ENCODE results near the gene SMC1B.

DNA sequence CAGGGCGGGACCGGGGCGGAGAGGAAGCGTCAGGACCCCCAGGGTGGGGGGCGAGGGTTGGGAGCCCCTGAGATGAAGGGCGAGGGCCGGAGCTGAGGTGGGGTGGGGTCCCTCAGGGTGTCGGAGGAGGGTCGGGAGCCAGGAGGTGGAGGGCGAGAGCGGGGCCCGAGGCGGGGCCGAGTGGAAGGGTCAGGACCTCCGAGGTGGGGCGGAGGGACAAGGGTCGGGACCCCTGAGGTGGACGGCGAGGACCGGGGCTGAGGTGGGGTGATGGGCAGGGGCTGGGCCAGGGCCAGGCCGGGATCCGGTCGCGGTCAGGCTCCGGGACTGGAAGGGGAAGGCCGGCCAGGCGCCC, 409 bp downstream of the SMC1B start:
- TF ChIP-seq POLR2A (IDR thresholded peaks at IDR 0.05) = no peak
- TF ChIP-seq, protein P1, sequence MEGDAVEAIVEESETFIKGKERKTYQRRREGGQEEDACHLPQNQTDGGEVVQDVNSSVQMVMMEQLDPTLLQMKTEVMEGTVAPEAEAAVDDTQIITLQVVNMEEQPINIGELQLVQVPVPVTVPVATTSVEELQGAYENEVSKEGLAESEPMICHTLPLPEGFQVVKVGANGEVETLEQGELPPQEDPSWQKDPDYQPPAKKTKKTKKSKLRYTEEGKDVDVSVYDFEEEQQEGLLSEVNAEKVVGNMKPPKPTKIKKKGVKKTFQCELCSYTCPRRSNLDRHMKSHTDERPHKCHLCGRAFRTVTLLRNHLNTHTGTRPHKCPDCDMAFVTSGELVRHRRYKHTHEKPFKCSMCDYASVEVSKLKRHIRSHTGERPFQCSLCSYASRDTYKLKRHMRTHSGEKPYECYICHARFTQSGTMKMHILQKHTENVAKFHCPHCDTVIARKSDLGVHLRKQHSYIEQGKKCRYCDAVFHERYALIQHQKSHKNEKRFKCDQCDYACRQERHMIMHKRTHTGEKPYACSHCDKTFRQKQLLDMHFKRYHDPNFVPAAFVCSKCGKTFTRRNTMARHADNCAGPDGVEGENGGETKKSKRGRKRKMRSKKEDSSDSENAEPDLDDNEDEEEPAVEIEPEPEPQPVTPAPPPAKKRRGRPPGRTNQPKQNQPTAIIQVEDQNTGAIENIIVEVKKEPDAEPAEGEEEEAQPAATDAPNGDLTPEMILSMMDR (IDR thresholded peaks at IDR 0.05) = no peak
